Peyer's patch (tissue), 4 donors: ENCODE results near the gene EHBP1.

ENCODE experiments used
- CTCF ChIP-seq, 6 experiments: fragments of 450-650 bp in 4 of 6; fragments of 200-600 bp in 2 of 6; sonication (generic) in 1 of 6; IDR thresholded peaks; one replicate each; pipeline ENCODE4 v1.5.1; 2017 to 2019; ENCODE audit warnings: antibody characterized with exemption in 6 of 6, mild to moderate bottlenecking in 3 of 6, moderate library complexity in 1 of 6
- POLR2A ChIP-seq, 2 donors: fragments of 450-650 bp; IDR thresholded peaks; one replicate each; pipeline ENCODE4 v1.5.1; 2017; ENCODE audit warnings: antibody characterized with exemption in 2 of 2, mild to moderate bottlenecking in 2 of 2, moderate library complexity in 2 of 2

GRCh38 chr2:62658891-62659290, 46.6 kb upstream of the EHBP1 start:
- TF ChIP-seq CTCF (IDR thresholded peaks at IDR 0.05): no peak
- TF ChIP-seq POLR2A (IDR thresholded peaks at IDR 0.05): no peak
